HG02610 (cell line): ENCODE results near the gene PROP1.
"Not testable (repeated sequence)": the region's sequence is repeated elsewhere in the genome, so short reads cannot be mapped to it uniquely, and the experiment has no call there.

ENCODE experiments used
- ATAC-seq: cut with Tn5 transposase; IDR thresholded peaks from one replicate; pipeline ENCODE4 v1.9.1; 2021; ENCODE audit warnings: mild to moderate bottlenecking, moderate library complexity; ENCODE audit not compliant: unreplicated experiment

Gene PROP1

DNA sequence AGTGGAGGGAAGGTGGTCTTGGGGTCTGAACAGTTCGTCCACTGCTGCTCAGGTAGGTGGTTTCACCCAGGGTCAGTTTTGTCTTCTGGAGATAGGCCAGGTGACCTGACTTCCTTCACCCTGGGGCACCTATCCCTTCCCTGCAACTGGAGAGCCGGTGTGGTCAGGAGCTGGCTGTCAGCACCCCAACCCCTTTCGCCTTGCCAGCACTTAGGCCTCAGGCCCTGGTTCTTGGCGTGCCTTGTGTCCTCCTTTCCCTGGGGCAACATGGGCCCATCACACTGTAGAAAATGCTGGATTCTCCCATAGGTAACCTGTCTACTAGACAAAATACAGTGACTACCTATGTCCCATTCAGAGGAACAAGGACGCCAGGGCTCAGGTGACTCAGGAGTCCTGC, 13.1 kb downstream of the PROP1 start:
- ATAC-seq: no peak

DNA sequence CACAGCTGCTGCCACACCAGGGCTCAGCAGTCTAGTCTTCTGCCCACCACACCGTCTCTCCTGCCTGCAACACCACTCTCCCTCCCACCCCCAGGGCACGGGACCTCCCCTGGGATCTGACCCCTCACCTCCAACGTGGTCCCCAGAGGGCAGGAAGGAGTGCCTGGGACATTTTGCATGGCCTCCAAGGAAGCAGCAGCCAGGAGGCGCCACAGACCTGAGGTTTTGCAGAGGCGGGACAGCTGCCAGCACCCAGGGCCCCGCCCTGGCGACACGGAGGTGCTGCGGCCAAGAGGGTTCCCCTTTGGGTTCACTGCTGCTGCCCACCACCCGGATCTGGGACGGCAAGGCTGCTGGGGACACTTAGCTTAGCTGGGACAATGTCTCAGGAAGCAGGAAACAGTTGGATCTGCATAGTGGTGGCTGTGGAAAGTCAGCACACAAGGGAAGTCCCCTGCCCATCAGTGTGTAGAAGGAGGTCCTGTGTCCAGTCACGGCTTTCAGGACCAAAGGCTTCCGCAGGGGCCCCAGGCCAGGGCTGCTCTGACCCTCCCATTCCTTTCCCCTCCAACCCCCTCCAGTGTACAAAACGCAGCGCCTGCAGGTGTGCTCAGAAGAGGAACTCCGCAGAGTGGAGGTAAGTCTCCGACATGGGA, 13.8 kb downstream of the PROP1 start:
- no peak for ATAC-seq

- no peak for ATAC-seq
These were observed 14.6 kb downstream of the PROP1 start for GRCh38 chr5:177981296-177982071.

DNA sequence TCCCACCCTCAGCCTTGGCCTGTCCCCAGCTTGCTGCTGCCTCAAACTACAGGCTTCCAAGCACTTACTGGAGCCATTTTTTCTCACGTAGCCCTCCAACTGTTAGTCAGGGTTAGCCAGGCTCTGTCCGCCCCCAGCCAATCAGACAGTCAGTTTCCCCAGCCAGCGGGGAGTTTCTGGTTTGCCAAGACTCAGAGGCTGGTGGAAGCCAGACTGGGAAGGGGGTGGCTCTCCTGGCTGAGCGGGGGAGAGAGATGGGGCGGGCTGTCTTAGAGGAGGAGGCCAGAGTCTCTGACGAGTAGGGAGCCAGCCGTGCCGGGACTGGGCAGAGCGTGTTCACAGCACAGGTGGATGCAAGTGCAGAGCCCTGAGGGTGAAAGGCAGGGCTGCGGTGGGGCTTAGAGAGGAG, 15.3 kb downstream of the PROP1 start:
- no peak for ATAC-seq

DNA sequence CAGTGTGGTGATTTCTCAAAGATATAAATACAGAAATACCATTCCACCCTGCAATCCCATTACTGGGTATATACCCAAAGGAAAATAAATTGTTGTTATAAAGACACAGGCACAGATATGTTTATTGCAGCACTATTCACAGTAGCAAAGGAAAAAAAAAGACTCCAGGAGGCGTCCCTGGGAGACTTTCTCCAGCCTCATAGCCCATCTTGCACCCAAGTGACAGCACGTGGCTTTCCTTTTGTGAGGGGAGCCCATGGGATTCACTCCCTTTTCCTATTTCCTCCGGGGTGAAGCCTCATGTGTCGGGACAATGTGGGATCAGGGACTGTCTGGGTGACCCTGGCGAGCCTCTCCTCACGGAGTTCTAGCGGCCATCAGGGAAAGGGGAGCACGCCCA, 18.4 kb downstream of the PROP1 start:
- ATAC-seq: not testable (repeated sequence)

DNA sequence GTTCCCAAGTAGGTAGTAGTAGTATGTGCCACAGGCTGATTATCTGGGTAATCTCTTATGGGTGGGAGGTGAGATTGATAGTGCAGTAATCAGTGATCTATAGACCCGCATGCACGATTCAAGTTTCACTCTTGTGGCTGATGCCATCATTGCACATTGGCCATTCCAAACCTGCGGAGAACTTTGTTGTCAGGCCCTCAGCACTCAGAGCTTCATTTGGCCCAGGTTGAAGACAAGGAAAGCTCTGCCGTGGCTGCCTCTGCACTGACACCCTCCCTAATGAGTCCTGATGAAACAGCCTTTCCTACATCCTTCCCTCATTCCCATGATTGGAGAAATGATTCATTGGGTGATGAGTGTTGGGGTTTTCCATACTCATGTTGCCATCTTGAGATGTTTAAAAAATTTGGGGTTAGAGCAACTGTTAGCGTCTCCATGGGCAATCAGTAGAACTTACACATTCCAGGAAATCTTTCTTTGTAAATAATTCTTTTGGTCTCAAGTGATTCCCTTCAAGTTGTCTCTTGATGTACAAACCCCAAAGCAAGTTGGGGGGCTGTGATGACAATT, 22.9 kb downstream of the PROP1 start:
- ATAC-seq: no peak

- no peak for ATAC-seq
These were observed 23.4 kb downstream of the PROP1 start for GRCh38 chr5:177972613-177973012.

- not testable (repeated sequence) for ATAC-seq
These were observed 24.0 kb downstream of the PROP1 start for GRCh38 chr5:177972014-177972413.

- no peak for ATAC-seq
These were observed 27.3 kb downstream of the PROP1 start for GRCh38 chr5:177968661-177969211.

- ATAC-seq: no peak
These were observed 28.7 kb downstream of the PROP1 start for GRCh38 chr5:177967221-177967887.

DNA sequence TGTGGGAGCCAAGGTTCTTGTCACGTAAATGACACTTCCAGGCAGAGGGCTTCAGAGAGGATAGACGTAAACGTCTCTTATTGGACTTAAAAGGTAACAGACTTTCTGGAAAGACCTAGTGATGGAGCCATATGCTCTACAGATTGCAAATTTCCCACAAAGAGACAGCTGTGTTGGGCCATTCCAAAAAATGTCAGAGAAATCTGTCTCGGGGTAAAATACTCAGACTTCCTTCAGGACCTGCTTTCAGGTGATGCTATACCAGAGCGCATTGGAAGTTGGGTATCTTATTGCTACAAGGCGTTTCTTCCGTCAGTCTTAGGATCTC, 29.2 kb downstream of the PROP1 start:
- ATAC-seq: no peak

- no peak for ATAC-seq
These were observed 29.8 kb downstream of the PROP1 start for GRCh38 chr5:177966009-177966838.

DNA sequence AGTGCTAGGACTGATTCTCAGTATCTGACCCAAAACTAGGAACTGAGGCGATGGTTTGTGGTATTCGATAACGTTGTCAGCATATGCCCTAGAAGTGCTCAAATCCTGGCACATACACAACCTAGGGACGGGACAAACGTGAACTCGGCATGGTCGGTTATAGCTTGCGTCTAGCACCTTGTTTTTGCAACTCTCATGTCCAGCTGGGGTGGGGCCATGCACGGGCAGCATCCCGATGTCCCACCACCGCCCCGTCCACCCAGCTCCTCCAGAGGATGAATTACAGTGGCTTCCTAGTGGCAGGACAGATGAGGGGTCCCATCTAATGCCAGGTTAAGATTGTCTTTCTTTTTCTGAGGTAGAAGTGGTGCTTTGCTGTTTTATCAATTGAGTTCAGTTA, 31.6 kb downstream of the PROP1 start:
- no peak for ATAC-seq

- no peak for ATAC-seq
These were observed 32.1 kb downstream of the PROP1 start for GRCh38 chr5:177963966-177964365.

DNA sequence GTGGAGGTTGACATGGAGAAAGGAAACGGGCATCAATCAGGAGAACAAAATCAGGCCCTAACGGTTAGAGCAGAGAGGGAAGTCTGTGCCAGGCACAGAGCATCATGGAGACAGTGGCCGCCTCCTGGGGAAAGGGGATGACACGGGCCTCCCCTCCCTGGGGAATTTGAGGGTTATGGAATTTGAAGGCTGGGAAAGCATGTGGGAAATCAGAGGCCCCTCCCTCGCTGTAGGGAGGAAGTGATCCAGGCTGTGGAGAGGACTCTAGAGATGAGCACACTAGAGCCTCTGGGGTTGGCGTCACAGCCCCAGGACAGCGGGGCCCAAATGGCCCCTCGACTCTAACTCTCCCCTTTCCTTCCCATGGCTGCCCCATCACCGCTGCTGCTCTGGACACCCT, 36.7 kb downstream of the PROP1 start:
- no peak for ATAC-seq

GRCh38 chr5:177958696-177959095, 37.3 kb downstream of the PROP1 start:
- no peak for ATAC-seq

DNA sequence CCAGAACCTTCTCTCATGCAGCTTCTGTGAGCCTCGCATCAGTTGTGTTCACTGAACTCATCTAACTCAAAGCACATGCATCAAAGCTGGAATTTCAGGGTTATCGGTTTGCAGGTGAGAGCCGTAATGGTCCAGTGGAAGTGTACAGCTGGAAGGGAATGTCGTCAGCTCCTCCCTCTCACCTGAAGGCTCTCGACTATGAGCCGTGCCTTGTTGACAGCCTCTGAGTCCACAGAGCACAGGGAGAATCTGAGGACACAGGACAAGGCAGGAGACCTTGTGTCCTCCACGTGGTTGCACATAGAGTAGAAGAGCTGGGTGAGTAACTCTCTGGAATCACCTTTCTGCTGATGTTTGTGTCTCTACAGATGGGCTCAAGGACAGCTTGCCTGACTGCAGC, 38.8 kb downstream of the PROP1 start:
- no peak for ATAC-seq

GRCh38 chr5:177953101-177953500, 42.9 kb downstream of the PROP1 start:
- ATAC-seq: not testable (repeated sequence)

GRCh38 chr5:177949656-177950055, 46.4 kb downstream of the PROP1 start:
- not testable (repeated sequence) for ATAC-seq

GRCh38 chr5:177949065-177949464, 47.0 kb downstream of the PROP1 start:
- ATAC-seq: not testable (repeated sequence)

GRCh38 chr5:177947912-177948311, 48.1 kb downstream of the PROP1 start:
- not testable (repeated sequence) for ATAC-seq
